Dedifferentiated amniotic fluid mesenchymal stem cell (primary cell): ENCODE results near the gene TMEM87B.
A peak's percentile ranks its signal among the peaks of the same experiment; 100 is the strongest.
"Not testable (repeated sequence)": the region's sequence is repeated elsewhere in the genome, so short reads cannot be mapped to it uniquely, and the experiment has no call there.

Experiments
- DNase-seq: peaks from one replicate; pipeline ENCODE4 v3.0.0-alpha.2; 2016; ENCODE audit errors: extremely low spot score

The TMEM87B gene

GRCh38 chr2:112073875-112074274 lies 18.8 kb downstream of the TMEM87B start:
- DNase-seq: no peak

- no peak for DNase-seq
These were observed 19.4 kb downstream of the TMEM87B start for GRCh38 chr2:112074506-112074905.

GRCh38 chr2:112075490-112076260 lies 20.6 kb downstream of the TMEM87B start:
- no peak for DNase-seq

DNA sequence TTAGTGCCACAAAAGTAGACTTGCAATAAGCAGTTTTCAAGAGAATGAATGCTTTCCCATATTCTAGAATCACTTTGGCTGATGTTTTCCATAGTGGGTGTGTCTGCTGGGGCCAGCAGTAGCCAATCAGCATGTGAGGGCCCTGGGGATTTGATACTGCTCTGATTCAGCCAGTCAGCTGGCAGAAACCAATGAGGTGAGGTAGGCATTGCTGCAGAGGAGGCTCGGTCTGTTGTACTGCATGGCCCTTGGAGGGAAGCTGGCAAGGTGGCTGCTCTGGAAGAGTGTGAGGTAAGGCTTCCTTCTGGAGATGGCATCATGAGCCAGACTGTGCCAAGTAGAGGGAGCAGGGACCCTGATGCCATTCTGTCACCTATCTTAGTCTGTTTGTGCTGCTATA lies 22.7 kb downstream of the TMEM87B start:
- DNase-seq: no peak

DNA sequence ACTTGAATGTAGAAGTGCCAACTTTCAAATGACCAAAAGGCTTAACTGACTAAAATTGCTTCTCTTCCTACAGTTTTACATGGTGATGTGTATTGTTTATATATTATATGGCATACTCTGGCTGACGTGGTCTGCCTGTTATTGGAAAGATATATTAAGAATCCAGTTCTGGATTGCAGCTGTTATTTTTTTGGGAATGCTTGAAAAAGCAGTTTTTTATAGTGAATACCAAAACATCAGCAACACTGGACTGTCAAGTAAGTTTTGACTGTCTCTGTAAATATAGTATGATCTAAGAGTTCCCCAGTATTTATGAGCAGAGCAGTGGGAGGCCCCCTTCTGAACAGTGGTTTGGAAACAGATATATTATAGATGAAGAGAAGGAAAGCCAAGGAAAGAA lies 26.2 kb downstream of the TMEM87B start:
- DNase-seq: no peak

GRCh38 chr2:112084689-112085374 lies 29.8 kb downstream of the TMEM87B start:
- no peak for DNase-seq

DNA sequence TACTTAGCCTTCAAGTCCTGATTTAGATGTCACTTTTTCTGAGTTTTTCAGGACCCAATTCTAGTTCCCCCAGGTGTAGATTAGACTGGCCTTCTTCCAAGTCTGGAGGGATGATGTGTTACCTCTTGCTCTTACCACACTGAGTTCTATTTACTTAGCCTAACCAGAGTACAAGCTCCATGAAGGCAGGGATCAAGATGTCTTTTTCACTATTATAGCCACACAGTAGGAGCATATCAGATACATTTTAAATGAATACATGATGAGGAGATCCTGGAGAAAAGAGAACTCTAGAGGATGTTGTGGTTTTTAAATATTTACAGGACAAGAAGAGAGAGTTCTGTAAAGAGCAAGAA lies 30.3 kb downstream of the TMEM87B start:
- DNase-seq: no peak

- no peak for DNase-seq
These were observed 31.0 kb downstream of the TMEM87B start for GRCh38 chr2:112085916-112086669.

- no peak for DNase-seq
These were observed 32.4 kb downstream of the TMEM87B start for GRCh38 chr2:112087346-112088020.

DNA sequence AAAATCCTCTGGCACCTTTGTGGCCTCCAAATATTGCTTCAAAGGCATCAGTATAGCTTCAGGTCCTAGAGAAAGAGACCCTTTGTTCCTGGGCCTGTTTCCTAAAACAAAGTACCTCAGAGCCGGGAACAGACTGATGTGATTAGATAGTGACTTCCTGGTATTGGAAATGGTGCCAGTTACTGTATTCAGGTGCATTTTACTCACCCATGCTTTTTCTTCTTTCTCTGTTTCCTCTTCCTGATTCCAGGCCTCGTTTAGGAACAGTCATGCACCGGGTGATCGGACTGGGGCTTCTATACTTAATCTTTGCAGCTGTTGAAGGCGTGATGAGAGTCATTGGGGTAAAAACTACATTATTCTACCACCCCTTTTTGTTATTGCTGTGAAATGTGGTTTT lies 34.3 kb downstream of the TMEM87B start:
- DNase-seq: no peak

DNA sequence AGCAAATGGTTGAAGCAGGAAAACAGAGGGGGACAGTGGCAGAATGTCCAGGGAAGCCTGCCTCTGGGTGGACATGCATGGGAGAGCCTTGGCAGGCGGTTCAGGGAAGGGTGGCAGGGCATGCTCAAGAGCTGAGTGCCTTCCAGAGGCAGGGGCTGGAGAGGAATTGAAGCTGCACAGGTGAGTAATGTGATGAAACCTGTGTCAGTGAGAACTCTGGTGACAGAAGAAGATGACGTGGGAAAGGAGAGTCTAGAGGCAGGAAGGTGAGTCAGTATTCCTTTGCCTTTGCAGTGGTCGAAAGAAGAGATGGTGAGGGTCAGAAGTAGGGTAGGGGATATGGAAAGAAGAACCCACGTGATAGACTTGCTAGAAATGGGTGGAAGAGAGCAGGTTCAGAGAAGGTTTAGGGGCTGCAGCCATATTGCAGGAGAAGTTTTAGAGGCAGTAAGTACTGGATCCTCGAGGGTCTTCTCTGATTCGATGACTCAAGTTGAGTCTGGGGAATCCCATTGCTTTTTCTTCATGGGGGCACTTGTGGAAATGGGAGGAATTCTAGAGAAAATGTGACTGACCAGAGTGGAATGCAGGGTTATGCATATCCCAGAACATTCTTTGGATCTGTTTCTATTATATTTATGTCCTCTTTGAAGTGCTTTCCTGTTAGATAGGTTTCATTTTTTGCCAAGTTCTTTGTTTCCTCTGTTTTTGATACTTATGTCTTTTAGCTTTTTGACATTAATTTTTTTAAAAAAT lies 37.4 kb downstream of the TMEM87B start:
- DNase-seq: peak; percentile 28

- no peak for DNase-seq
These were observed 38.1 kb downstream of the TMEM87B start for GRCh38 chr2:112093216-112093615.

DNA sequence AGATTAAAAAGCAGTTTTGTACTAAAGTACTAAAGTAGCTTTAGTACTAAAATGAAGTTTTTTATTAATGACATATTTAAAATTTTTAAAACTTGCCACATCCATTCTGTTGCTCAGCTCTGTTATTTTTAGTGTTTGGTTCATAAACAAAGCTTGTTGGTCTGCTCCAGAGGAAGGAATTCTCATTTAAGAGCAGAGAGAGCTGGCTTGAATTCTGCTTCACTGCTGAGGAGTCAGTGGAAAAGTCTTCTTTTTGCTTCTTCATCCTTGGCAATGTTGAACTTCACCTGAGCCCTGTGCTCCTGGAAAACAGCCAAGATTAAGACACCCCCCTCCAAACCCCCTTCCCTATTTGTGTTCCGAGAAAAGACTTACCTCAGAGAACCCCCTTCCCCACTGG lies 40.6 kb downstream of the TMEM87B start:
- DNase-seq: no peak

GRCh38 chr2:112096098-112096497 lies 41.0 kb downstream of the TMEM87B start:
- no peak for DNase-seq

DNA sequence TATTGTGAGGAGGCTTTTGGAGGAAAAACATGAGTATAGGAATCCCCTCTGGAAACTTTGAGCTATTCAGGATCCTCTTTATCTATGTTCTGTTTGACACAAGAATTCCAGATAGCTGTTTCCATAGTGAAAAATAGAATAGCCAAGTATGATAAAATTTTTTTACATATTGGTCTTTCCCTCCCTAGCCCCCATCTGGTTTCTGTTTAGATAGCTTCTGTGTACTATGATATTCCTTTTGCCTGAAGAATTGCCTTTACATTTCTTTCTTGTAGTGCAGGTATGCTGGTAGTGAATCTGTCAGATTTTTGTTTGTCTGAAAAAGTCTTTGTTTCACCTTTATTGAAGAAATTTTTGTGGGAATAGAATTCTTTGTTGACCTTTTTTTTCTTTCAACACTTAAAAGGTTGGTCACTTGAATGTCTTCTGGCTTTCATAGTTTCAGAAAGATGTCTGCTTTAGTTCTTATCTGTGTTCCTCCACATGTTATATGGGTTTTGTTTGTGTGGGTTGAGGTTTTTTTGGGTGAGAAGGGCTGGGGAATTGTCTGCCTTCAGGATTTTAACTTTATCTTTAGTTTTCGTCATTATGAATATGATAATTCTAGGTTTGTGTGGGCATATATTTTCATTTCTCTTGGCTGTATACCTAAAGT lies 53.2 kb downstream of the TMEM87B start:
- DNase-seq: no peak

DNA sequence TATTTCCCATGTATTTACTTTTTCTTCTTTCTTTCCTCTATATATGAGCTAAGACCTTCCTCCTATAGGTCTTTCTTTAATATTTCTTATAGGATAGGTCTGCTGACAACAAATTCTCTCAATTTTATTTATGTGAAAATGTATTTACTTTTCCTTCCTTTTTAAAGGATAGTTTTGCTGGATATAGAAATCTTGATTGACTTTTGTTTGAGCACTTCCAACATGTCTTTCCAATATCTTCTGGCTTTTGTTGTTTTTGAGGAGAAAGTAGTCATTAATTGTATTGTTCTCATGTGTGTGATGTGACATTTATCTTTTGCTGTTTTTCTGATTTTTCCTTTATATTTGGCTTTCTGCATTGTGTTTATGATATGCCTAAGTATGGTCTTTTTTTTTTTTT lies 54.2 kb downstream of the TMEM87B start:
- DNase-seq: no peak

GRCh38 chr2:112110966-112111365 lies 55.9 kb downstream of the TMEM87B start:
- no peak for DNase-seq

GRCh38 chr2:112113354-112113753 lies 58.3 kb downstream of the TMEM87B start:
- not testable (repeated sequence) for DNase-seq

GRCh38 chr2:112118148-112118547 lies 63.1 kb downstream of the TMEM87B start:
- no peak for DNase-seq

- peak; percentile 69 for DNase-seq
These were observed 66.7 kb downstream of the TMEM87B start for GRCh38 chr2:112121682-112122254.

- DNase-seq: no peak
These were observed 74.0 kb downstream of the TMEM87B start for GRCh38 chr2:112129060-112129459.
